H9 (cell line): Measurements from ENCODE around the gene C1RL. TPM values are rescaled to one million over a fixed set of nuclear protein-coding genes. Genes with fewer than 3 reads are reported as not detected.

Experiments used
- DNase-seq: peaks from one replicate; pipeline ENCODE4 v3.0.0-alpha.2; 2017
- H2AFZ ChIP-seq: one replicate; pipeline ENCODE4 v1.6.1; 2013; ENCODE audit warnings: mild to moderate bottlenecking, low read length, control low read depth, moderate library complexity
- H2AK5ac ChIP-seq: 2 replicates; pipeline ENCODE4 v1.6.1; 2013; ENCODE audit warnings: low read length, control low read depth, mixed read lengths; ENCODE audit not compliant: insufficient read length
- H2BK120ac ChIP-seq: one replicate; pipeline ENCODE4 v1.6.1; 2013; ENCODE audit warnings: low read depth, mild to moderate bottlenecking, low read length, control low read depth, inconsistent platforms; ENCODE audit not compliant: poor library complexity, severe bottlenecking
- H2BK12ac ChIP-seq: 2 replicates; pipeline ENCODE4 v1.6.1; 2013; ENCODE audit warnings: low read length, control low read depth, mixed read lengths, low read depth; ENCODE audit not compliant: insufficient read length
- H2BK15ac ChIP-seq: 2 replicates; pipeline ENCODE4 v1.6.1; 2013; ENCODE audit warnings: low read depth, low read length, control low read depth
- H2BK20ac ChIP-seq: one replicate; pipeline ENCODE4 v1.6.1; 2013; ENCODE audit warnings: low read depth, mild to moderate bottlenecking, low read length, control low read depth, inconsistent platforms; ENCODE audit not compliant: poor library complexity, severe bottlenecking
- H2BK5ac ChIP-seq: 2 replicates; pipeline ENCODE4 v1.6.1; 2013; ENCODE audit warnings: low read length, control low read depth, mixed read lengths; ENCODE audit not compliant: insufficient read length
- H3K14ac ChIP-seq: 2 replicates; pipeline ENCODE4 v1.6.1; 2013; ENCODE audit warnings: low read length, control low read depth; ENCODE audit not compliant: insufficient read depth
- H3K18ac ChIP-seq: 2 replicates; pipeline ENCODE4 v1.6.1; 2013; ENCODE audit warnings: low read depth, mild to moderate bottlenecking, mixed read lengths, low read length, control low read depth; ENCODE audit not compliant: insufficient read length
- H3K23ac ChIP-seq: 2 replicates; pipeline ENCODE4 v1.6.1; 2013; ENCODE audit warnings: low read length, control low read depth, mixed read lengths, low read depth; ENCODE audit not compliant: insufficient read length
- H3K23me2 ChIP-seq: 2 replicates; pipeline ENCODE4 v1.6.1; 2013; ENCODE audit warnings: low read depth, mild to moderate bottlenecking, mixed read lengths, low read length, control low read depth; ENCODE audit not compliant: insufficient read length, poor library complexity, severe bottlenecking
- H3K27ac ChIP-seq: 2 replicates; pipeline ENCODE4 v1.5.1; 2013; ENCODE audit warnings: low read length, control low read depth, mixed read lengths, low read depth; ENCODE audit not compliant: insufficient read length
- H3K27me3 ChIP-seq: 2 replicates; pipeline ENCODE4 v1.6.1; 2013; ENCODE audit warnings: low read length, control low read depth, inconsistent platforms; ENCODE audit not compliant: insufficient read depth
- H3K4ac ChIP-seq: 2 replicates; pipeline ENCODE4 v1.6.1; 2013; ENCODE audit warnings: low read depth, mild to moderate bottlenecking, control low read depth, inconsistent platforms, low read length, moderate library complexity
- H3K4me1 ChIP-seq: 2 replicates; pipeline ENCODE4 v1.6.1; 2013; ENCODE audit warnings: low read length, control low read depth, inconsistent platforms; ENCODE audit not compliant: insufficient read depth
- H3K4me2 ChIP-seq: 2 replicates; pipeline ENCODE4 v1.6.1; 2013; ENCODE audit warnings: low read length, control low read depth, mixed read lengths; ENCODE audit not compliant: insufficient read length, insufficient read depth
- H3K56ac ChIP-seq: 2 replicates; pipeline ENCODE4 v1.6.1; 2013; ENCODE audit warnings: low read depth, mild to moderate bottlenecking, mixed read lengths, low read length, control low read depth; ENCODE audit not compliant: insufficient read length
- H3K79me1 ChIP-seq: 2 replicates; pipeline ENCODE4 v1.6.1; 2013; ENCODE audit warnings: low read depth, mild to moderate bottlenecking, moderate library complexity, low read length, control low read depth, inconsistent platforms; ENCODE audit not compliant: insufficient read depth, poor library complexity, severe bottlenecking
- H3K79me2 ChIP-seq: 2 replicates; pipeline ENCODE4 v1.6.1; 2013; ENCODE audit warnings: low read length, control low read depth, inconsistent platforms; ENCODE audit not compliant: insufficient read depth
- H3K9ac ChIP-seq: 2 replicates; pipeline ENCODE4 v1.6.1; 2013; ENCODE audit warnings: low read length, control low read depth, mixed read lengths; ENCODE audit not compliant: insufficient read length; ENCODE audit errors: extremely low read depth
- H3K9me3 ChIP-seq: one replicate; pipeline ENCODE4 v1.6.1; 2013; ENCODE audit warnings: low read depth, low read length, inconsistent platforms; ENCODE audit not compliant: control insufficient read depth
- H3T11ph ChIP-seq: one replicate; pipeline ENCODE4 v1.6.1; 2013; ENCODE audit warnings: mild to moderate bottlenecking, low read length, control low read depth, inconsistent platforms
- H4K20me1 ChIP-seq: one replicate; pipeline ENCODE4 v1.6.1; 2013; ENCODE audit not compliant: control insufficient read depth, insufficient read length, insufficient read depth
- H4K5ac ChIP-seq: 2 replicates; pipeline ENCODE4 v1.6.1; 2013; ENCODE audit warnings: low read depth, mild to moderate bottlenecking, mixed read lengths, low read length, control low read depth; ENCODE audit not compliant: insufficient read length
- H4K8ac ChIP-seq: replicated peaks from 2 replicates; pipeline ENCODE4 v1.6.1; 2013; ENCODE audit warnings: low read length, control low read depth, mixed read lengths, low read depth; ENCODE audit not compliant: insufficient read length
- H4K91ac ChIP-seq: 2 replicates; pipeline ENCODE4 v1.6.1; 2013; ENCODE audit warnings: low read depth, mild to moderate bottlenecking, moderate library complexity, mixed read lengths, low read length, control low read depth; ENCODE audit not compliant: insufficient read length
- H3K27ac Mint-ChIP-seq, 3 experiments: 2 replicates in 2 of 3; 3 replicates in 1 of 3; pipeline ENCODE4 v1.8.0; 2020 to 2021; ENCODE audit warnings: mixed read lengths in 3 of 3, mild to moderate bottlenecking in 1 of 3, moderate library complexity in 1 of 3
- H3K27me3 Mint-ChIP-seq: 2 replicates; pipeline ENCODE4 v1.8.0; 2021; ENCODE audit warnings: low read depth, mild to moderate bottlenecking, moderate library complexity, mixed read lengths
- H3K36me3 Mint-ChIP-seq, 3 experiments: 2 replicates in 2 of 3; 3 replicates in 1 of 3; pipeline ENCODE4 v1.8.0; 2020 to 2021; ENCODE audit warnings: low read depth in 3 of 3, mixed read lengths in 3 of 3; ENCODE audit not compliant: insufficient read depth in 1 of 3
- H3K4me1 Mint-ChIP-seq, 2 experiments: 2 replicates each; pipeline ENCODE4 v1.8.0; 2020; ENCODE audit warnings: mixed read lengths in 2 of 2
- H3K4me3 Mint-ChIP-seq, 2 experiments: 2 replicates in 1 of 2; 3 replicates in 1 of 2; pipeline ENCODE4 v1.8.0; 2020 to 2021; ENCODE audit warnings: mild to moderate bottlenecking in 2 of 2, mixed read lengths in 2 of 2, moderate library complexity in 1 of 2
- H3K9me3 Mint-ChIP-seq, 2 experiments: 2 replicates in 1 of 2; 3 replicates in 1 of 2; pipeline ENCODE4 v1.8.0; 2020; ENCODE audit warnings: mild to moderate bottlenecking in 2 of 2, mixed read lengths in 2 of 2, moderate library complexity in 1 of 2
- WGBS: extraction: QIAGEN DNeasy Blood & Tissue Kit; methylation state at CpG from one replicate; pipeline ENCODE4 v1.1.7; 2013; ENCODE audit warnings: missing lambda C conversion rate, low lambda C conversion rate, mixed read lengths; ENCODE audit not compliant: insufficient read length; ENCODE audit errors: extremely low coverage; 5-methylcytosine and 5-hydroxymethylcytosine counted together
- total RNA-seq: library from RNA; stranded (reverse); gene quantifications from 2 replicates; pipeline ENCODE4 v1.2.1, GENCODE V29; 2021
- TF ChIP-seq, protein P1 (sequence below): fragments of 200-600 bp; sonication (generic); conservative IDR thresholded peaks from 3 replicates; pipeline ENCODE4 v1.8.0; 2021; ENCODE audit warnings: antibody characterized with exemption, mild to moderate bottlenecking

The C1RL gene
- total RNA-seq, 1 experiment from 2014 or later = 15.1 TPM

DNA sequence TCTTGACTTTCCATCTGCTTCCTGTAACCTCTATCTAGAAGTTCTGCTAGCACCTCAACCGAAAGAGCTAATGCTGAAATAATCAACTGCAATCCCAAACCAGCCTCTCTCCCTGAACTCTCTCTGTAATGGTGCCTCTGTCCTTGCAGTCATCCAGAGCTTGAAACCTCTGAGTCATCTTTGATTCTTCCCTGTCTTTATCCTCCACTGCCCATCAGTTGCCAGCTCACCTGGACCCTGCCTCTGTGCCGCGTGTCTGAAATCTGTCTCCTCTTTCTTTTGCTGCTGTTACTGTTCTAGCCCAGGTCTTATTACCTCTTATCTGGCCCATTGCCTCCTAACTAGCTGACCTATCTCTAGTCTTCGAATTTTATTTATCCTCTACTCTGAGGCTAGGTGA lies 36.7 kb upstream of the C1RL start:
- Histone ChIP-seq H3K4me1 (no peaks in the 10 kb centered on the region), H4K91ac (no peak overlapping the region), H3K4me2 (no peak overlapping the region), H4K20me1 (no peaks in the 10 kb centered on the region), H3K79me2 (no peaks in the 10 kb centered on the region), H3K23ac (no peak overlapping the region), H4K5ac (no peak overlapping the region), H2BK120ac (no peak overlapping the region), H3K79me1 (no peaks in the 10 kb centered on the region), H3K23me2 (no peaks in the 10 kb centered on the region), H3K4ac (no peak overlapping the region), H2BK20ac (no peak overlapping the region), H2AK5ac (no peak overlapping the region), H3K56ac (no peak overlapping the region), H3K14ac (no peak overlapping the region), H2BK12ac (no peak overlapping the region), H3K9me3 (no peaks in the 10 kb centered on the region), H3K18ac (no peak overlapping the region), H2BK15ac (no peak overlapping the region), H3K9ac (no peak overlapping the region), H4K8ac (no peak overlapping the region), H3K27me3 (no peaks in the 10 kb centered on the region), H2AFZ (no peak overlapping the region), H2BK5ac (no peak overlapping the region), H3K27ac (no peak overlapping the region), H3T11ph (no peak overlapping the region)
- H3K9me3 Mint-ChIP-seq = no peaks in the 10 kb centered on the region
- DNase-seq = no peak
- H3K27me3 Mint-ChIP-seq = no peaks in the 10 kb centered on the region; the same call in 1 of the 2 replicates
- H3K4me3 Mint-ChIP-seq = no peak overlapping the region
- 0 out of 7 replicates have a peak overlapping the region, but pooled peaks of 2 of the 3 experiments have one; percentile 3 to 6 for H3K27ac Mint-ChIP-seq
- H3K4me1 Mint-ChIP-seq = no peaks in the 10 kb centered on the region
- WGBS = no CpG with 5 or more reads among the region's 4 CpGs
- TF ChIP-seq, protein P1, sequence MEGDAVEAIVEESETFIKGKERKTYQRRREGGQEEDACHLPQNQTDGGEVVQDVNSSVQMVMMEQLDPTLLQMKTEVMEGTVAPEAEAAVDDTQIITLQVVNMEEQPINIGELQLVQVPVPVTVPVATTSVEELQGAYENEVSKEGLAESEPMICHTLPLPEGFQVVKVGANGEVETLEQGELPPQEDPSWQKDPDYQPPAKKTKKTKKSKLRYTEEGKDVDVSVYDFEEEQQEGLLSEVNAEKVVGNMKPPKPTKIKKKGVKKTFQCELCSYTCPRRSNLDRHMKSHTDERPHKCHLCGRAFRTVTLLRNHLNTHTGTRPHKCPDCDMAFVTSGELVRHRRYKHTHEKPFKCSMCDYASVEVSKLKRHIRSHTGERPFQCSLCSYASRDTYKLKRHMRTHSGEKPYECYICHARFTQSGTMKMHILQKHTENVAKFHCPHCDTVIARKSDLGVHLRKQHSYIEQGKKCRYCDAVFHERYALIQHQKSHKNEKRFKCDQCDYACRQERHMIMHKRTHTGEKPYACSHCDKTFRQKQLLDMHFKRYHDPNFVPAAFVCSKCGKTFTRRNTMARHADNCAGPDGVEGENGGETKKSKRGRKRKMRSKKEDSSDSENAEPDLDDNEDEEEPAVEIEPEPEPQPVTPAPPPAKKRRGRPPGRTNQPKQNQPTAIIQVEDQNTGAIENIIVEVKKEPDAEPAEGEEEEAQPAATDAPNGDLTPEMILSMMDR = no peak
- peaks cover 6 to 54% (median 40%) of the 10 kb centered on the region in 3 experiments for H3K36me3 Mint-ChIP-seq
